Glutamatergic neuron (in vitro differentiated cells): ENCODE results near the gene WFDC1. TPM values are rescaled to one million over a fixed set of nuclear protein-coding genes. Genes with fewer than 3 reads are reported as not detected.

Experiments used
- DNase-seq: peaks from one replicate; pipeline ENCODE4 v3.0.0; 2022
- H3K27ac Mint-ChIP-seq: one replicate; pipeline ENCODE4 v1.8.0; 2020; ENCODE audit warnings: mild to moderate bottlenecking, mixed read lengths, inconsistent platforms; ENCODE audit not compliant: unreplicated experiment
- H3K27me3 Mint-ChIP-seq: one replicate; pipeline ENCODE4 v1.8.0; 2020; ENCODE audit warnings: mild to moderate bottlenecking, moderate library complexity, mixed read lengths, inconsistent platforms; ENCODE audit not compliant: unreplicated experiment
- H3K36me3 Mint-ChIP-seq: one replicate; pipeline ENCODE4 v1.8.0; 2020; ENCODE audit warnings: mild to moderate bottlenecking, mixed read lengths, inconsistent platforms; ENCODE audit not compliant: unreplicated experiment
- H3K4me1 Mint-ChIP-seq: one replicate; pipeline ENCODE4 v1.8.0; 2020; ENCODE audit warnings: mild to moderate bottlenecking, low read depth, mixed read lengths, inconsistent platforms; ENCODE audit not compliant: unreplicated experiment
- H3K4me3 Mint-ChIP-seq: one replicate; pipeline ENCODE4 v1.8.0; 2020; ENCODE audit warnings: mild to moderate bottlenecking, mixed read lengths, inconsistent platforms; ENCODE audit not compliant: unreplicated experiment
- H3K9me3 Mint-ChIP-seq: one replicate; pipeline ENCODE4 v1.8.0; 2020; ENCODE audit warnings: mild to moderate bottlenecking, moderate library complexity, mixed read lengths, inconsistent platforms; ENCODE audit not compliant: unreplicated experiment
- total RNA-seq: library from RNA; stranded (reverse); fragmentation: NEBNext Ultra II Directional; extraction: Animal tissue kit (Norgen Biotek cat#: 25700); gene quantifications from one replicate; pipeline ENCODE4 v1.2.1, GENCODE V29; 2021; ENCODE audit not compliant: unreplicated experiment
- TF ChIP-seq, protein P1 (sequence below): fragments of 200-600 bp; sonication (generic); IDR thresholded peaks from one replicate; pipeline ENCODE4 v1.5.0; 2021; ENCODE audit not compliant: partially characterized antibody, unreplicated experiment

WFDC1 gene
- total RNA-seq, 1 donor from 2014 or later: 0.93 TPM

GRCh38 chr16:84282533-84282932 is 12.1 kb upstream of the WFDC1 start:
- Mint-ChIP-seq H3K9me3 (peaks cover 3% of the 10 kb centered on the region), H3K27ac (no peak overlapping the region), H3K36me3 (no peaks in the 10 kb centered on the region), H3K4me1 (peaks cover 40% of the 10 kb centered on the region), H3K4me3 (no peak overlapping the region), H3K27me3 (peaks cover 1% of the 10 kb centered on the region)
- DNase-seq: no peak
- TF ChIP-seq, protein P1, sequence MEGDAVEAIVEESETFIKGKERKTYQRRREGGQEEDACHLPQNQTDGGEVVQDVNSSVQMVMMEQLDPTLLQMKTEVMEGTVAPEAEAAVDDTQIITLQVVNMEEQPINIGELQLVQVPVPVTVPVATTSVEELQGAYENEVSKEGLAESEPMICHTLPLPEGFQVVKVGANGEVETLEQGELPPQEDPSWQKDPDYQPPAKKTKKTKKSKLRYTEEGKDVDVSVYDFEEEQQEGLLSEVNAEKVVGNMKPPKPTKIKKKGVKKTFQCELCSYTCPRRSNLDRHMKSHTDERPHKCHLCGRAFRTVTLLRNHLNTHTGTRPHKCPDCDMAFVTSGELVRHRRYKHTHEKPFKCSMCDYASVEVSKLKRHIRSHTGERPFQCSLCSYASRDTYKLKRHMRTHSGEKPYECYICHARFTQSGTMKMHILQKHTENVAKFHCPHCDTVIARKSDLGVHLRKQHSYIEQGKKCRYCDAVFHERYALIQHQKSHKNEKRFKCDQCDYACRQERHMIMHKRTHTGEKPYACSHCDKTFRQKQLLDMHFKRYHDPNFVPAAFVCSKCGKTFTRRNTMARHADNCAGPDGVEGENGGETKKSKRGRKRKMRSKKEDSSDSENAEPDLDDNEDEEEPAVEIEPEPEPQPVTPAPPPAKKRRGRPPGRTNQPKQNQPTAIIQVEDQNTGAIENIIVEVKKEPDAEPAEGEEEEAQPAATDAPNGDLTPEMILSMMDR: no peak

- TF ChIP-seq, protein P1: no peak
- no peak for DNase-seq
Measured at GRCh38 chr16:84283314-84284153, 11.1 kb upstream of the WFDC1 start.

GRCh38 chr16:84284154-84284722 is 10.4 kb upstream of the WFDC1 start:
- Mint-ChIP-seq H3K4me1 (peaks cover 29% of the 10 kb centered on the region), H3K36me3 (no peaks in the 10 kb centered on the region), H3K4me3 (no peak overlapping the region), H3K27ac (peak overlapping the region; percentile 39), H3K9me3 (peaks cover 6% of the 10 kb centered on the region), H3K27me3 (peaks cover 1% of the 10 kb centered on the region)
- TF ChIP-seq, protein P1: no peak
- DNase-seq: peak; percentile 69

More at GRCh38 chr16:84283314-84284153, 11.1 kb upstream of the WFDC1 start:
- Mint-ChIP-seq H3K36me3 (no peaks in the 10 kb centered on the region), H3K4me1 (peaks cover 36% of the 10 kb centered on the region), H3K27me3 (peaks cover 1% of the 10 kb centered on the region), H3K9me3 (peaks cover 5% of the 10 kb centered on the region), H3K27ac (peak overlapping the region; percentile 39), H3K4me3 (peak overlapping the region; percentile 7)

- H3K27ac Mint-ChIP-seq: no peak overlapping the region
- no peaks in the 10 kb centered on the region for H3K36me3 Mint-ChIP-seq
- DNase-seq: peak; percentile 53
- H3K27me3 Mint-ChIP-seq: peaks cover 1% of the 10 kb centered on the region
- peaks cover 6% of the 10 kb centered on the region for H3K9me3 Mint-ChIP-seq
- TF ChIP-seq, protein P1: no peak
- peaks cover 20% of the 10 kb centered on the region for H3K4me1 Mint-ChIP-seq
- H3K4me3 Mint-ChIP-seq: no peak overlapping the region
Measured at GRCh38 chr16:84286578-84287240, 8.0 kb upstream of the WFDC1 start.
